SK-N-SH (cell line): ENCODE measurements around the gene CFAP210. TPM values are rescaled to one million over a fixed set of nuclear protein-coding genes. Genes with fewer than 3 reads are reported as not detected.

Source experiments
- CTCF ChIA-PET: fragments of 300-600, 350-600 bp; formaldehyde crosslinking; extraction: SDS; loops from one replicate; lab custom pipeline; 2021; lab: Yijun Ruan, JAX
- POLR2A ChIA-PET: fragments of 350-600 bp; sonication (Branson Sonifier 250); formaldehyde crosslinking; extraction: SDS; loops from one replicate; lab custom pipeline; 2020; ENCODE audit warnings: antibody characterized with exemption, inconsistent platforms; lab: Yijun Ruan, JAX
- DNase-seq: peaks from one replicate; pipeline ENCODE4 v3.0.0; 2012
- H2AFZ ChIP-seq: fragments of 200-600 bp; sonication (generic); 2 replicates; pipeline ENCODE4 v1.8.1; 2016; ENCODE audit warnings: antibody characterized with exemption, mild to moderate bottlenecking, low read depth
- H3F3A ChIP-seq: fragments of 200-600 bp; sonication (generic); replicated peaks from 2 replicates; pipeline ENCODE3; 2016; ENCODE audit warnings: antibody characterized with exemption, mild to moderate bottlenecking; ENCODE audit not compliant: insufficient read depth
- H3K27ac ChIP-seq, 2 experiments: fragments of 200-500 bp in 1 of 2; fragments of 200-600 bp in 1 of 2; sonication (Bioruptor generic) in 1 of 2; sonication (generic), shearing (Covaris generic) in 1 of 2; 2 replicates each; pipeline versions ENCODE4 v1.5.1 to v1.6.1; 2014 to 2016; ENCODE audit warnings: low read depth in 2 of 2, inconsistent platforms in 1 of 2, low read length in 1 of 2, mild to moderate bottlenecking in 1 of 2, mixed read lengths in 1 of 2
- H3K27me3 ChIP-seq: fragments of 200-600 bp; sonication (generic), shearing (Covaris generic); 2 replicates; pipeline ENCODE4 v1.6.1; 2016; ENCODE audit warnings: mixed run types; ENCODE audit not compliant: insufficient read depth
- H3K36me3 ChIP-seq, 2 experiments: fragments of 200-500 bp in 1 of 2; fragments of 200-600 bp in 1 of 2; sonication (Bioruptor generic) in 1 of 2; sonication (generic) in 1 of 2; replicated peaks in 1 of 2; 2 replicates each; pipeline versions ENCODE3 to v1.5.1; 2014 to 2016; ENCODE audit warnings: low read length in 1 of 2, mild to moderate bottlenecking in 1 of 2; ENCODE audit not compliant: insufficient read depth in 2 of 2, control insufficient read depth in 1 of 2
- H3K4me1 ChIP-seq, 2 experiments: fragments of 200-500 bp in 1 of 2; fragments of 200-600 bp in 1 of 2; sonication (Bioruptor generic) in 1 of 2; sonication (generic), shearing (Covaris generic) in 1 of 2; 2 replicates each; pipeline versions ENCODE4 v1.5.1 to v1.6.1; 2014 to 2016; ENCODE audit warnings: low read depth in 1 of 2, low read length in 1 of 2, mixed run types in 1 of 2; ENCODE audit not compliant: insufficient read depth in 2 of 2, control insufficient read depth in 1 of 2
- H3K4me2 ChIP-seq: fragments of 200-600 bp; sonication (generic), shearing (Covaris generic); 2 replicates; pipeline ENCODE4 v1.6.1; 2017; ENCODE audit warnings: mixed run types
- H3K4me3 ChIP-seq, 2 experiments: fragments of 200-500 bp in 1 of 2; fragments of 200-600 bp in 1 of 2; sonication (Bioruptor generic) in 1 of 2; sonication (generic), shearing (Covaris generic) in 1 of 2; 2 replicates each; pipeline versions ENCODE4 v1.5.1 to v1.8.1; 2014 to 2016; ENCODE audit warnings: low read depth in 2 of 2, inconsistent platforms in 1 of 2, low read length in 1 of 2, mild to moderate bottlenecking in 1 of 2, mixed read lengths in 1 of 2, moderate library complexity in 1 of 2
- H3K79me2 ChIP-seq: fragments of 200-600 bp; sonication (generic); 2 replicates; pipeline ENCODE4 v1.8.1; 2017; ENCODE audit warnings: mild to moderate bottlenecking; ENCODE audit not compliant: insufficient read depth
- H3K9ac ChIP-seq: fragments of 200-600 bp; sonication (generic); 2 replicates; pipeline ENCODE4 v1.6.1; 2017; ENCODE audit warnings: mixed run types
- H3K9me2 ChIP-seq: fragments of 200-600 bp; sonication (generic); 2 replicates; pipeline ENCODE4 v1.6.1; 2017; ENCODE audit warnings: mixed run types
- H3K9me3 ChIP-seq: fragments of 200-600 bp; sonication (generic); 2 replicates; pipeline ENCODE4 v1.6.1; 2017; ENCODE audit warnings: mixed run types, mild to moderate bottlenecking, moderate library complexity
- H4K20me1 ChIP-seq: fragments of 200-600 bp; sonication (generic); 2 replicates; pipeline ENCODE4 v1.6.1; 2017; ENCODE audit warnings: mild to moderate bottlenecking, mixed run types; ENCODE audit not compliant: insufficient read depth
- CTCF ChIP-seq: fragments of 200-600 bp; sonication (generic); IDR thresholded peaks from 2 replicates; pipeline ENCODE4 v1.6.1; 2017; ENCODE audit warnings: antibody characterized with exemption, mild to moderate bottlenecking, moderate library complexity
- ELF1 ChIP-seq: IDR thresholded peaks from 2 replicates; pipeline ENCODE4 v1.4.0; 2012
- EP300 ChIP-seq, 2 experiments: IDR thresholded peaks; 2 replicates each; pipeline versions ENCODE4 v1.4.0 to v1.6.1; 2012; ENCODE audit warnings: borderline replicate concordance in 1 of 2, low read depth in 1 of 2, low read length in 1 of 2
- FOXJ3 ChIP-seq: sonication (generic); formaldehyde crosslinking; IDR thresholded peaks from 2 replicates; pipeline ENCODE4 v1.5.1; 2020; ENCODE audit warnings: mild to moderate bottlenecking, missing genetic modification reagents
- GATA2 ChIP-seq: sonication (generic); formaldehyde crosslinking; IDR thresholded peaks from 2 replicates; pipeline ENCODE4 v1.5.0; 2020; ENCODE audit warnings: mild to moderate bottlenecking, missing genetic modification reagents
- JUND ChIP-seq: IDR thresholded peaks from 2 replicates; pipeline ENCODE4 v1.4.0; 2012
- MXI1 ChIP-seq: IDR thresholded peaks from 2 replicates; pipeline ENCODE4 v1.6.1; 2012; ENCODE audit warnings: mild to moderate bottlenecking, low read depth, low read length, improper control_type of control experiment
- NFIC ChIP-seq: IDR thresholded peaks from 2 replicates; pipeline ENCODE4 v1.4.0; 2012; ENCODE audit warnings: borderline replicate concordance
- PBX3 ChIP-seq: IDR thresholded peaks from 2 replicates; pipeline ENCODE4; 2012
- POLR2AphosphoS5 ChIP-seq: IDR thresholded peaks from 2 replicates; pipeline ENCODE4 v1.6.1; 2012; ENCODE audit warnings: low read depth, low read length
- RAD21 ChIP-seq: IDR thresholded peaks from 2 replicates; pipeline ENCODE4 v1.6.1; 2012; ENCODE audit warnings: mild to moderate bottlenecking, low read length
- REST ChIP-seq: IDR thresholded peaks from 2 replicates; pipeline ENCODE4 v1.6.1; 2012; ENCODE audit warnings: mild to moderate bottlenecking, low read depth, low read length, moderate library complexity
- TCF12 ChIP-seq: IDR thresholded peaks from 2 replicates; pipeline ENCODE4 v1.4.0; 2012
- TEAD4 ChIP-seq: IDR thresholded peaks from 2 replicates; pipeline ENCODE4 v1.4.0; 2012; ENCODE audit warnings: mild to moderate bottlenecking, borderline replicate concordance; ENCODE audit not compliant: insufficient read depth
- USF1 ChIP-seq: IDR thresholded peaks from 2 replicates; pipeline ENCODE4 v1.4.0; 2012; ENCODE audit warnings: low read depth, borderline replicate concordance
- ZBTB33 ChIP-seq: IDR thresholded peaks from 2 replicates; pipeline ENCODE4 v1.4.0; 2012; ENCODE audit warnings: low read depth, borderline replicate concordance
- whole genome bisulfite sequencing: methylation state at CpG from one replicate; pipeline ENCODE4 v1.1.6; 2017; ENCODE audit warnings: low lambda C conversion rate; 5-methylcytosine and 5-hydroxymethylcytosine counted together
- polyA plus RNA-seq, 3 experiments: library from polyadenylated mRNA; depleted of rRNA; stranded (reverse); fragments of >200 nt; gene quantifications; 2 replicates each; pipeline ENCODE4 v1.2.3, GENCODE V29; 2012
- TF ChIP-seq, protein P1 (sequence below): fragments of 150-350 bp; IDR thresholded peaks from 2 replicates; pipeline ENCODE4 v1.6.1; 2016; ENCODE audit warnings: mild to moderate bottlenecking, low read depth, low read length

Gene CFAP210
- polyA plus RNA-seq, 1 of the 3 experiments (the other 2 are of a cell fraction), result 0.03 TPM

DNA sequence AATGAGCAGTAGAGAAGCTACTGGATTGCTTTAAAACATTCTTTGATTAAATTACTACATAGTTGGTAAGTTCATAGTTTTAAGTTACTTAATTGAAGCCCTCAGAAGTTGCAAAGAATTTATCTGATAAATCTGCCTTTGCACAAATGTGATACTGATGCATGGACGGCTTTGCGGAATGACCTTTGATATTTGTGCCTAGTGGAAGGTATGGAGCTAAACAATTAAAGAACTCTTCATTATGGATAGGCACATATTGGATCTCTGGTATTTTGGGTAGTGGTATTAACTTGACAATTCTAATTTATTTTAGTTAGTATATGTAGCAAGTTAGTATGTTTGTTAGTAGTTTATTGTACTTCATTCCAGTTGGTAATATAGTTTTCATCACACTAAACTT is 54.1 kb downstream of the CFAP210 start:
- H3F3A ChIP-seq, result peaks cover 6% of the 10 kb centered on the region
- CTCF ChIA-PET, result interaction anchor here (1.2 to 3.9 kb wide), 3 partner anchors 11 to 54 kb away, joined by 3 to 21 read pairs (median 4); no protein-coding TSS in a partner anchor
- no peak overlapping the region for H2AFZ ChIP-seq
- DNase-seq, result no peak
- no peak overlapping the region for H3K4me2 ChIP-seq
- H3K4me3 ChIP-seq, result no peak overlapping the region
- POLR2A ChIA-PET, result no interaction called here
- H3K9ac ChIP-seq, result no peak overlapping the region
- H3K9me2 ChIP-seq, result no peaks in the 10 kb centered on the region
- H3K27me3 ChIP-seq, result no peaks in the 10 kb centered on the region
- H3K36me3 ChIP-seq, result peaks cover 48 to 50% of the 10 kb centered on the region in 2 experiments
- H3K9me3 ChIP-seq, result no peaks in the 10 kb centered on the region
- no peaks in the 10 kb centered on the region for H4K20me1 ChIP-seq
- H3K27ac ChIP-seq, result no peak overlapping the region
- TF ChIP-seq FOXJ3 (CRISPR knock-in tag) (no peak), NFIC (no peak), CTCF (no peak), JUND (no peak), PBX3 (no peak), ZBTB33 (no peak), USF1 (no peak), EP300 (IDR thresholded peaks at IDR 0.05; ENCODE audit: borderline replicate concordance in 1 of 2, low read depth in 1 of 2, low read length in 1 of 2) (no peak), RAD21 (no peak), GATA2 (CRISPR knock-in tag) (no peak), TCF12 (no peak), ELF1 (no peak), POLR2AphosphoS5 (no peak), TEAD4 (no peak), MXI1 (no peak), REST (no peak)
- TF ChIP-seq, protein P1, sequence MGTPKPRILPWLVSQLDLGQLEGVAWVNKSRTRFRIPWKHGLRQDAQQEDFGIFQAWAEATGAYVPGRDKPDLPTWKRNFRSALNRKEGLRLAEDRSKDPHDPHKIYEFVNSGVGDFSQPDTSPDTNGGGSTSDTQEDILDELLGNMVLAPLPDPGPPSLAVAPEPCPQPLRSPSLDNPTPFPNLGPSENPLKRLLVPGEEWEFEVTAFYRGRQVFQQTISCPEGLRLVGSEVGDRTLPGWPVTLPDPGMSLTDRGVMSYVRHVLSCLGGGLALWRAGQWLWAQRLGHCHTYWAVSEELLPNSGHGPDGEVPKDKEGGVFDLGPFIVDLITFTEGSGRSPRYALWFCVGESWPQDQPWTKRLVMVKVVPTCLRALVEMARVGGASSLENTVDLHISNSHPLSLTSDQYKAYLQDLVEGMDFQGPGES, result no peak
- no peaks in the 10 kb centered on the region; a peak in 1 of 4 replicates for H3K4me1 ChIP-seq
- H3K79me2 ChIP-seq, result no peaks in the 10 kb centered on the region
- 98% methylated on average over 2 of the region's 2 CpGs for WGBS
